Hindlimb muscle (tissue), 1 donor: Measurements from ENCODE around the gene EIF4G3. TPM values are rescaled to one million over a fixed set of nuclear protein-coding genes. Genes with fewer than 3 reads are reported as not detected.
"Not testable (repeated sequence)": the region's sequence is repeated elsewhere in the genome, so short reads cannot be mapped to it uniquely, and the experiment has no call there.

Experiments used
- DNase-seq: peaks from one replicate; pipeline ENCODE4 v3.0.0-alpha.2; 2013
- polyA plus RNA-seq: library from polyadenylated mRNA; unstranded; fragments of 120-200 nt; gene quantifications from one replicate; pipeline ENCODE4 v1.2.1, GENCODE V29; 2013; ENCODE audit not compliant: insufficient read length

The EIF4G3 gene
- polyA plus RNA-seq, 1 donor: 33.8 TPM

- no peak for DNase-seq
These were observed 24.1 kb downstream of the EIF4G3 start for GRCh38 chr1:21152423-21153100.

GRCh38 chr1:21149855-21150432 is 26.8 kb downstream of the EIF4G3 start:
- peak; percentile 67 for DNase-seq

DNA sequence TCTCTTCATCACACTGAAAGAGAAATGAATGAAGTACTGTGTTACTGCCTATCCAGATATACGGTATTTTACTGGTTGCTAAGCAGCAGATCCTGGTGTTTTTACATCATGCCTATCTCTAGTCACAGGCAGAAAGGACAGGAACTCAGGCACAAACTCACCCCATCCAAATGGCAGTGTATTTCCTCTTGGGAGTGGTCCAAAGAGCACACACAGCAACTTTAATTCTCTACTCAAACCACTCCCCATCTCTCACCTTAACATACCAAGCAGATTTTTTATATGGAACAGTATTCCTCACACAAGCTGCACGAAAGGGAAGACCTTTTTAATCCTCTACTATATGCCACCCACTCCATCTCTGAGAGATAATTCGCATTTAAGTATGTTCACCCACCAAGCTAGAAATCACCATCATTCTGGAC is 27.3 kb downstream of the EIF4G3 start:
- peak; percentile 34 for DNase-seq

- DNase-seq: no peak
These were observed 32.9 kb downstream of the EIF4G3 start for GRCh38 chr1:21143752-21144151.

- no peak for DNase-seq
These were observed 33.6 kb downstream of the EIF4G3 start for GRCh38 chr1:21143138-21143537.

DNA sequence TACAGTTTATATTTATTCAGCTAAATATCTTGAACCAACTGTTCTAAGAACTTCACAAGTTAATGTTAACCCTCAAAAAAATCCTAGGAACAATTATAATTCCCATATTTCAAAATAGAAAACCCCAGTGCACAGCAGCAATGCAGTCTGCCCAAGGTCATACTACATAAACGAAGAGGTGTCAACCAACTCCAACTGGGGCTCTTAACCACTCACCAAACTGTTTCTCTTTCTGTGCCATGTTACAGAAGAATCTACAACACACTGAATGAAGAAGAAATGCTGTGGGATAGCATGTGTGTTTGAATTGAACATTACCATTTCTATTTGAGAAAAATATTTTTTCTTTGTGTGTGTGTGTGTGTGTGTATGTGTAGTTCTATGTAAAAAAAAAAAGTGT is 35.7 kb downstream of the EIF4G3 start:
- DNase-seq: no peak

GRCh38 chr1:21139601-21140000 is 37.1 kb downstream of the EIF4G3 start:
- no peak for DNase-seq

- DNase-seq: not testable (repeated sequence)
These were observed 40.4 kb downstream of the EIF4G3 start for GRCh38 chr1:21136344-21136743.

DNA sequence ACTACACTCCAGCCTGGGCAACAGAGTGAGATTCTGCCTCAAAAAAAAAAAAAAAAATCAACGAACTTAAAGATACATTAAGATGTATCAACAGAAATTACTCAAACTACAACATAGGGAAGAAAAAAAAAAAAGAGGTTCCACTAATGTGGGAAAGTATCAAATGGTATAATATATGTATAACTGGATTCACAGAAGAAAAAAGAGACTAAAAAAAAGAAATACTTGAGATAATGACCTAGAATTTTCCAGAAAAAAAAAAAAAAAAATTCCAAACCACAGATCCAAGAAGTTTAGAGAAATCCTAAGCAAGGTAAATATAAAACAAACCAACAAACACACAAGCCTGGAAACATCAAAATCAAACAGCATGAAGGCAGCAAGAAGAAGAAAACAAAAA is 45.5 kb downstream of the EIF4G3 start:
- no peak for DNase-seq

- no peak for DNase-seq
These were observed 47.3 kb downstream of the EIF4G3 start for GRCh38 chr1:21129407-21129806.

DNA sequence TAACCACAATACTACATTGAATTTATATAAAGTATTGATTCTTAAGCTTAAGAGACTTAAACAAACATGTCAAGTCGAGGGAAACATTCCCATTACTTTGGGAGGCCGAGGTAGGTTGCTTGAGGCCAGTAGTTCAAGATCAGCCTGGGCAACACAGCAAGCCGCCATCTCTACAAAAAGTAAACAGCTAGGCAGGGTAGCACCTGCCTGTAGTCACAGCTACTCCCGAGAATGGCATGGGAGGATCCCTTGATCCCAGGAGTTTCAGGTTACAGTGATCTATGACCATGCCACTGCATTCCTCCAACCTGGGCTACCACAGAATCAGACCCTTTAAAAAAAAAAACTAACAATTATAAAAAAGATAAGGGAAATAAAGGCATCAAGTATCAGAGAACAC is 50.4 kb downstream of the EIF4G3 start:
- no peak for DNase-seq

DNA sequence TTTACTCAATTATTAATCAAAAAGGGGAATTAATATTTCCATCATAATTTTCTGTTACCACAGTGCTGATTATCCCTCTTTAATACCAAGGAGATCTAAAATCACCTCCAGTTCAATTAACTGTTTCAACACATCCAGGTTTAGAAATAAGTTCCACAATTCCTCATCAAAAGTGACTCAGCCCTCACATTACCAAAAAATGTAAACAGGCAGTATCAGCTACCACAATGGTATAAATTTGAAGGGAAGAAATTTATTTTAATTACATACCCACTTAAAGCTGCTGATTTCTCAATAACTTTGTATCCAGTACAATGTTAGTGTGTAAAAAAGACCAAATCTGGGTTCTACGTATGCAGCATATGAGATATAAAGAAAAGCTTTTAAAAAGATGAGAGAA is 51.9 kb downstream of the EIF4G3 start:
- no peak for DNase-seq

DNA sequence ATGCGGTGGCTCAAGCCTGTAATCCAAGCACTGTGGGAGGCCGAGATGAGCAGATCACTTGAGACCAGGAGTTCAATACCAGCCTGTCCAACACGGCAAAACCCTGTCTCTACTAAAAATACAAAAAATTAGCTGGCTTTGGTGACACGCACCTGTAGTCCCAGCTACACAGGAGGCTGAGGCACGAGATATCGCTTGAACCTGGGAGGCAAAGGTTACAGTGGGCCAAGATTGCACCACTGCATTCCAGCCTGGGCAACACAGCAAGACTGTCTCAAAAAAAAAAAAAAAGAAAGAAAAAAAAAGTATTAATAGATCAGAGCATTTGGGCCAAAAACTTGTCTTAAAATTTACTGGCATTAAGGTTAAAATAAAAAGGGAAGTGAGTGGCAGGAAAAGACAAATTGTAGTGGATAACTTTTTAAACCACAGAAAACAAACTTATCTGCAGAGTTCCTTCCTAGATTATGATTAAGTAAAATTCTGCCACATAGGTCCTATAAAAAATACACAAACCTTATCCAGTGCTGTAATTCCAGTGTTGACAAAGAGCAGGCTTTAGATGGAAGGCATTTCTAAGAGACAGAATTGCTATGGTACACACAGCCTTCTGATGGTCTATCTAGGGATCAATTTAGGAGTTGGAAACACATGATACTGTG is 53.3 kb downstream of the EIF4G3 start:
- DNase-seq: no peak

DNA sequence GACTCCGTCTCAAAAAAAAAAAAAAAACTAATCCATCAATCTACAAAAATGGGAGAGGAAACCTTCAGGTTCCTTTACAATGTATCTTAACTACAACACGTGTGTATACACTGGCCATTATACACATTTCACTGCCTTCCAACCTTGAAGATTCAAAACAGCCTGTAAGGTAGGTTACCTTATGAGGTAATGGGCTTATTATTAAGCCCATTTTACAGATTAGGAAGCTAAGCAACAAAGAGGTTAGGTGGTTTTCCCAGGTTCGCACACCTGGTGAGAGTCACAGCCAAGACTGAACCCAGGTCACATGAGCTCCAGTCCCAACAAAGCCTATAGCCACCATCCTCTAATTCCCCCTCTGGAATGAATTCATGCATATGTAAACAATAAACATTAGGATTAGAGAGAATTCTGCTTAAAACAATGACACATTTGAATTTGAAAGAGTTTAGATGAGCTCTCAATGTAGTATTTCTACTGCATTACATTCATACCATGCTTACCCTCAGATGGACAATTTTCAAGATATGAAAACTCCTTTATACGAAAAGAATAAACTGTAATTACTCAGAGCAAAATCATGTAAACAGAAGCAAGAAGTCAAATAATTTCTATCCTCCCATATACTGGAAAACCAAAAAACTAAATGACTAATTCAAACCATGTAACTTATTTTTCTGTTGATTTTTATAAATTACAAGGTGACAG is 54.8 kb downstream of the EIF4G3 start:
- DNase-seq: no peak

DNA sequence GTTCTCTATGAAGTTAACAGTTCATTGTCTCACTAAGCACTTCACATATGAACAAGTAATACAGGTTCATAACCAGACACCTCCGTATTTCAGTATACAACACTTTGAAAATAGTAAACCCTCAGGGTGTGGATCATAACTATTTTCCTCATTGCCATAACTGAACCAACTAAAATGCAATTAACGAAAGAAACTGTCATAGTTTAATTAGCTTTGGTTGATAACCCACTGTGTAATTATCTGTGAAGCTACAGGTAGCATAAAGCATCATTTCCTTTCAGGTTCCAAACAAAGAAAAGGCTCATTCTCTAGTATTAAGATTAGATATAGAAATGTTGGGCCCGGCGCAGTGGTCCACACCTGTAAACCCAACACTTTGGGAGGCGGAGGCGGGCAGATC is 58.5 kb downstream of the EIF4G3 start:
- no peak for DNase-seq

DNA sequence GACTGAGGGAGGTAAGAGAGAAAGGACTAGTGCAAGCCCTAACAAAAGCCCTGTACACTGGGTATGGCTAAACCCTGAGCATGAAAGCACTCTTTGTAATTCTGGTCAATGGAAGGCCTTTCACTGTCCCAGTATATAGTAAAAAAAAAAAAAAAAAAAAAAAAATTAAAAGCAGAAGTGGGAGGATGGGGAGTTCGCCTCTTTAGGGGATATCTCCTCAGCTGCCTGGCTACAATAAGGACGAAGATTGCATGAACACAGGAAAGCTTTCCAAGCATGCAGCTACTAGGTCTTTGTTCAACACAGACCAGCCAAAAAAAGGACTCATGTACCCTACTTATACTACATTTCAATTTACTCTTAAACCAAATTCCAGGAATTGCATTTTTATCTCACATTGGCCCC is 59.1 kb downstream of the EIF4G3 start:
- DNase-seq: peak; percentile 24

DNA sequence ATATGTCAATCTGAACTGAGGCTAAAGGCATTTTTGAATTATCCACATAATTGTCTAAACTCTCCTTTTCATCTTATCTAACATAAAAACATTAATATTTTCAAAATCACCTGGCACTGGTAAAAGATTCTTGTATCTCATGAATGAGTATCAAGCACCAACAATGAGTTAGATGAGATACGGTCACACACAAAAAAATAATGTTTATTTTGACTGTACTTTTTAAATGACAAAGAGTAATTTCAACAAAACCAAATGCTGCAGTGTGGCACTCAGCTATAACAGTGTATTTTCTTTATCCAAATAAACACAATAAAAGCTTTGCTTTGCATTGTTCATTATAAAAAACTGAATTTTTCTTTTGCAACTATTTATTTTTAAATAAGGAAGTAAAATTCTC is 59.5 kb downstream of the EIF4G3 start:
- DNase-seq: no peak

DNA sequence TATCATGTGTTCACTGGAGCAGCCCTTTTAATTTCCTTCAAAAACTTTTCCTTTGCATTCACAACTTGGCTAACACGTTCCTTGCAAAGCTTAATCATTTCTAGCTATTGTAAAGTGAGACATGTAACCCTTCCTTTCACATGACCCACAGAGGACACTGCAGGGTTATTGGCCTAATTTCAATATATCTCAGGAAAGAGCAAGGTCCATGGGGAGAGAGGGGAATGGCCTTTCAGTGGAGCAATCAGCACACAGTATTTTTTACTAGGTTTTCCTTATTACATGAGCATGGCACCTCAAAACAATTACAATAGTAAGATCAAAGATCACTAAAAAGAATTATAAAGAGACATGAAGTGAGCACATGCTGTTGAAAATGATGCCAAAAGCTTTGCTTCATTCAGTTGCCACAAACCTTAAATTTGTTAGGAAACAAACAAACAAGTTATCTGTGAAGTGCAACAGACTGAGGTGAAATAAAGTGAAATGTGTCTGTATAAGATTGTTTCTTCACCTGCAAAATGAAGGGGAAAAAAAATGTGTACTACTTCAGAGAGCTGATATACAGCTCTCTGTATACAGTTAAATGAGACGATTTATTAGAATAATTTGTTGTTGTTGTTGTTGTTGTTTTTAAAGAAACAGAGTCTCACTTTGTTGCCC is 61.5 kb downstream of the EIF4G3 start:
- DNase-seq: no peak

DNA sequence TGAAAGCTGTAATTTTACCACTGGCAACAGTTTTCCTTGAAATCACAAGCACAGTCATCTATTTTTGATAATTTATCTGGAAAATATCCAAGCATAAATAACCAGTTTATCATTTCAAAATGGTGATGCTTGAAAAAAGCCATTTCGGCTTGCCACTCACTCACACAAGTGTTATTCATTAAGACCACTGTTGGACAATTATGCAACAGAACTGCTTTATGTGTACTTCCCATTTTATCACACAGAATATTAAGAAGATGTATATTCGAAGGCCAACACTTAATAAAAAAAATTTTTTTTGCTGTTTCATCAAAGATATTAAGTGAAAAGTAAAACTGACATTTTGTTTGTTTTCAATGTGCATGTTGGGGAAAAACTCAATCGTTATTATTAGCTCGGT is 62.3 kb downstream of the EIF4G3 start:
- DNase-seq: no peak

DNA sequence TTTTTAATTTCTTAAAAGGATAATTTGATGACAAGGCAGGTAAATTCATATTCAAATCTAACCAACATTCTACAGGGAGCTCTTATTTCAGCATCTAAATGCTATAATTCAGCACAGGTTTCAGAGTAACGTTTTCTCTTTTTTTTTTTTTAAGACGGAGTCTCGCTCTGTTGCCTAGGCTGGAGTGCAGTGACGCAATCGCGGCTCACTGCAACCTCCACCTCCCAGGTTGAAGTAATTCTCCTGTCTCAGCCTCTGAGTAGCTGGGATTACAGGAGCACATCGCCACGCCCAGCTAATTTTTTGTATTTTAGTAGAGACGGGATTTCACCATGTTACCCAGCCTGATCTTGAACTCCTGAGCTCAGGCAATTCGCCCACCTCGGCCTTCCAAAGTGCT is 66.5 kb downstream of the EIF4G3 start:
- no peak for DNase-seq

GRCh38 chr1:21106709-21107108 is 70.0 kb downstream of the EIF4G3 start:
- DNase-seq: no peak

DNA sequence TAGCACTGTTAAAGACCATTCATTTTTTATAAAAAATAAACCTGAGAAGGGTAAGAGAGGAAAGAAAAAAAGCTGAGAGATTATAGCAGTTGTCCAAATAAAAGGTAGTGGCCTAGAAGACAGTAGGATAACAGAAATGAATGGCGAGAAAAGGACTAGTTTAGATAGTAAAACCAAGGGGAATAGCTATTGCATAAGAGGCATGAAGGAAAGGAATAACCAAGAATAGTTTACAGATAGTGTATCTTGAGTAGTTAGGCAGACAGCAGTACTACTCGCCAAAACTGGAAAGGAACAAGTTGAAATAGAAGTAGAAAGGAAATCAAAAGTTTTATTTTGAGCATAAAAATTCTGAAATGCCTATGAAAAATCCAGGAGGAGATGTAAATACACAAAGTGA is 70.5 kb downstream of the EIF4G3 start:
- DNase-seq: no peak

- no peak for DNase-seq
These were observed 70.9 kb downstream of the EIF4G3 start for GRCh38 chr1:21105807-21106206.
